K562 (cell line): Measurements from ENCODE around the gene GOLGB1. TPM values are rescaled to one million over a fixed set of nuclear protein-coding genes. Genes with fewer than 3 reads are reported as not detected.

Experiments
- ATAC-seq: fragments of 200-7000 bp; cut with Tn5 transposase; 3 replicates; pipeline ENCODE4 v1.9.1; 2020; ENCODE audit warnings: moderate library complexity
- BruUV-seq: library from RNA; stranded (reverse); fragments of 400-500 nt; replicated peaks from 2 replicates; lab custom pipeline; 2021; lab: Mats Ljungman, UMichigan
- CTCF ChIA-PET: fragments of 300-600 bp; formaldehyde crosslinking; extraction: SDS; loops from one replicate; lab custom pipeline; 2021; ENCODE audit warnings: low intra/inter-chr PET ratio; lab: Yijun Ruan, JAX
- POLR2A ChIA-PET: fragments of 300-600, 350-650 bp; sonication (Branson Sonifier 250); formaldehyde crosslinking; extraction: SDS; loops from one replicate; lab custom pipeline; 2021; ENCODE audit warnings: antibody characterized with exemption, inconsistent platforms; lab: Yijun Ruan, JAX
- DNase-seq, 4 experiments: peaks; one replicate each; pipeline versions ENCODE4 v3.0.0 to v3.0.0-alpha.2; 2011 to 2018; ENCODE audit warnings: low spot score in 3 of 4, mixed read lengths in 3 of 4; ENCODE audit errors: extremely low read depth in 1 of 4
- FAIRE-seq: peaks from 2 replicates; lab custom pipeline; 2011; peaks lifted over from hg19 to GRCh38; lab: Jason Lieb, UNC
- H2AFZ ChIP-seq: 2 replicates; pipeline ENCODE4 v1.6.0; 2011; ENCODE audit warnings: low read depth, low read length, control low read depth, inconsistent platforms
- H3K27ac ChIP-seq: fragments of 200-600 bp; 3 replicates; pipeline ENCODE4 v1.8.0; 2011; ENCODE audit warnings: low read depth, mild to moderate bottlenecking, control low read depth, inconsistent platforms, low read length, moderate library complexity, mixed read lengths; ENCODE audit errors: extremely low read depth
- H3K27me3 ChIP-seq, 2 experiments: fragments of 300-600 bp in 1 of 2; 2 replicates in 1 of 2; 3 replicates in 1 of 2; pipeline versions ENCODE4 v1.6.0 to v1.8.0; 2011; ENCODE audit warnings: inconsistent platforms in 2 of 2, low read length in 2 of 2, mild to moderate bottlenecking in 1 of 2, mixed read lengths in 1 of 2, moderate library complexity in 1 of 2; ENCODE audit not compliant: control insufficient read depth in 2 of 2, insufficient read depth in 2 of 2
- H3K36me3 ChIP-seq: fragments of 300-600 bp; 3 replicates; pipeline ENCODE4 v1.8.0; 2011; ENCODE audit warnings: mild to moderate bottlenecking, low read length, inconsistent platforms; ENCODE audit not compliant: control insufficient read depth, insufficient read depth
- H3K4me1 ChIP-seq, 2 experiments: fragments of 200-600 bp in 1 of 2; replicated peaks in 1 of 2; 2 replicates in 1 of 2; 3 replicates in 1 of 2; pipeline versions ENCODE4 v1.5.1 to v1.8.0; 2011; ENCODE audit warnings: inconsistent platforms in 2 of 2, low read length in 2 of 2, mild to moderate bottlenecking in 1 of 2, mixed read lengths in 1 of 2, moderate library complexity in 1 of 2; ENCODE audit not compliant: control insufficient read depth in 2 of 2, insufficient read depth in 2 of 2
- H3K4me2 ChIP-seq: 2 replicates; pipeline ENCODE4 v1.6.1; 2011; ENCODE audit warnings: low read length, control low read depth, inconsistent platforms, mixed read lengths; ENCODE audit not compliant: insufficient read depth
- H3K4me3 ChIP-seq: fragments of 200-600 bp; sonication (generic), shearing (Covaris generic); 2 replicates; pipeline ENCODE4 v1.5.1; 2016; ENCODE audit warnings: control low read depth, inconsistent platforms
- H3K79me2 ChIP-seq: fragments of 200-600 bp; 3 replicates; pipeline ENCODE4 v1.8.0; 2011; ENCODE audit warnings: low read length, inconsistent platforms; ENCODE audit not compliant: control insufficient read depth, insufficient read depth
- H3K9ac ChIP-seq, 2 experiments: 2 replicates each; pipeline versions ENCODE4 v1.6.0 to v1.6.1; 2011; ENCODE audit warnings: low read depth in 2 of 2, low read length in 2 of 2, control low read depth in 1 of 2, inconsistent platforms in 1 of 2, mild to moderate bottlenecking in 1 of 2, mixed read lengths in 1 of 2; ENCODE audit not compliant: insufficient read depth in 1 of 2
- H3K9me1 ChIP-seq: one replicate; pipeline ENCODE4 v1.6.0; 2011; ENCODE audit warnings: inconsistent platforms, mild to moderate bottlenecking, low read length, moderate library complexity; ENCODE audit not compliant: control insufficient read depth, insufficient read depth
- H3K9me3 ChIP-seq: replicated peaks from 2 replicates; pipeline ENCODE4 v1.5.1; 2011; ENCODE audit warnings: low read depth, low read length, inconsistent platforms; ENCODE audit not compliant: control insufficient read depth, insufficient read depth
- H4K20me1 ChIP-seq: replicated peaks from 2 replicates; pipeline ENCODE4 v1.6.1; 2011; ENCODE audit warnings: low read length, inconsistent platforms, mixed read lengths; ENCODE audit not compliant: control insufficient read depth, insufficient read depth
- DMBX1 ChIP-seq: fragments of 250-450 bp; sonication (Bioruptor Pico); IDR thresholded peaks from 2 replicates; pipeline ENCODE4 v1.8.0; 2022; ENCODE audit warnings: inconsistent platforms, mild to moderate bottlenecking, moderate library complexity, borderline replicate concordance
- ETV6 ChIP-seq, 3 experiments: fragments of 150-350 bp in 1 of 3; sonication (generic) in 1 of 3; formaldehyde crosslinking in 1 of 3; IDR thresholded peaks; 2 replicates each; pipeline versions ENCODE4 v1.6.1 to v1.8.0; 2014 to 2022; ENCODE audit warnings: borderline replicate concordance in 2 of 3, low read depth in 2 of 3, antibody characterized with exemption in 1 of 3, low read length in 1 of 3, mild to moderate bottlenecking in 1 of 3, missing genetic modification reagents in 1 of 3
- MCM2 ChIP-seq: fragments of 450-650 bp; IDR thresholded peaks from 2 replicates; pipeline ENCODE4 v1.6.1; 2017; ENCODE audit warnings: low read depth, mild to moderate bottlenecking
- PHF8 ChIP-seq: fragments of 200-600 bp; sonication (generic); IDR thresholded peaks from 2 replicates; pipeline ENCODE4 v1.6.1; 2012; ENCODE audit warnings: mixed run types, mild to moderate bottlenecking, inconsistent platforms, low read length, moderate library complexity, borderline replicate concordance
- RNF2 ChIP-seq: sonication (generic); IDR thresholded peaks from 2 replicates; pipeline ENCODE4 v1.6.1; 2016
- SPI1 ChIP-seq: IDR thresholded peaks from 2 replicates; pipeline ENCODE4 v1.6.1; 2011; ENCODE audit warnings: low read depth, low read length, control low read depth, borderline replicate concordance
- WGBS: fragments of 100-300 bp; shearing (Covaris generic); methylation state at CpG from one replicate; pipeline ENCODE4 v1.1.6; 2016; ENCODE audit warnings: low coverage, mixed read lengths; ENCODE audit not compliant: insufficient coverage; ENCODE audit errors: missing lambda C conversion rate; 5-methylcytosine and 5-hydroxymethylcytosine counted together
- in situ Hi-C: fragments of 300-500 bp; cut with MboI; formaldehyde crosslinking; loops from 4 replicates; pipeline ENCODE4 v1.15.0; 2018; ENCODE audit warnings: inconsistent platforms, mixed read lengths
- intact Hi-C: fragments of 100-400 bp; cut with micrococcal nuclease; formaldehyde crosslinking; loops from 2 replicates; pipeline ENCODE4 v1.14.2; 2022
- polyA plus RNA-seq, 8 experiments: library from polyadenylated mRNA; depleted of rRNA in 4 of 8; stranded (reverse) in 5 of 8; unstranded in 3 of 8; fragments of >200 nt; fragmentation: Nextera tagmentation in 2 of 8; fragmentation: Illumina TruSeq in 1 of 8; extraction: Ambion mirVana in 2 of 8; extraction: Trizol in 1 of 8; gene quantifications; 2 replicates each; pipeline versions ENCODE4 v1.2.1 to v1.2.3, GENCODE V29; 2011 to 2014; ENCODE audit warnings: inconsistent platforms in 1 of 8, missing spikeins in 1 of 8
- total RNA-seq, 7 experiments: library from RNA; depleted of rRNA in 6 of 7; stranded (reverse); fragments of >200 nt in 6 of 7; fragmentation: Illumina TruSeq in 2 of 7; extraction: Trizol in 2 of 7; gene quantifications; 2 replicates each; pipeline versions ENCODE4 v1.2.1 to v1.2.3, GENCODE V29; 2011 to 2021; ENCODE audit warnings: low replicate concordance in 1 of 7
- TF ChIP-seq, protein P1 (sequence below): fragments of 250-450 bp; sonication (Bioruptor Pico); IDR thresholded peaks from 2 replicates; pipeline ENCODE4 v1.5.0; 2020; ENCODE audit warnings: mild to moderate bottlenecking, borderline replicate concordance

Gene GOLGB1
- total and polyA plus RNA-seq, 9 of the 15 experiments (the other 6 are each of a cell fraction or from before 2014, with no cell fraction given): 4.0 to 16.3 (median 9.7) TPM

- TF ChIP-seq, protein P1, sequence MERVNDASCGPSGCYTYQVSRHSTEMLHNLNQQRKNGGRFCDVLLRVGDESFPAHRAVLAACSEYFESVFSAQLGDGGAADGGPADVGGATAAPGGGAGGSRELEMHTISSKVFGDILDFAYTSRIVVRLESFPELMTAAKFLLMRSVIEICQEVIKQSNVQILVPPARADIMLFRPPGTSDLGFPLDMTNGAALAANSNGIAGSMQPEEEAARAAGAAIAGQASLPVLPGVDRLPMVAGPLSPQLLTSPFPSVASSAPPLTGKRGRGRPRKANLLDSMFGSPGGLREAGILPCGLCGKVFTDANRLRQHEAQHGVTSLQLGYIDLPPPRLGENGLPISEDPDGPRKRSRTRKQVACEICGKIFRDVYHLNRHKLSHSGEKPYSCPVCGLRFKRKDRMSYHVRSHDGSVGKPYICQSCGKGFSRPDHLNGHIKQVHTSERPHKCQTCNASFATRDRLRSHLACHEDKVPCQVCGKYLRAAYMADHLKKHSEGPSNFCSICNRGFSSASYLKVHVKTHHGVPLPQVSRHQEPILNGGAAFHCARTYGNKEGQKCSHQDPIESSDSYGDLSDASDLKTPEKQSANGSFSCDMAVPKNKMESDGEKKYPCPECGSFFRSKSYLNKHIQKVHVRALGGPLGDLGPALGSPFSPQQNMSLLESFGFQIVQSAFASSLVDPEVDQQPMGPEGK (CRISPR knock-in tag): no peak
- TF ChIP-seq PHF8: no peak
- no peak for TF ChIP-seq RNF2
- no peak for TF ChIP-seq MCM2
- TF ChIP-seq DMBX1 (CRISPR knock-in tag): no peak
Measured at GRCh38 chr3:121769246-121769645, 19.7 kb upstream of the GOLGB1 start (continued).

DNA sequence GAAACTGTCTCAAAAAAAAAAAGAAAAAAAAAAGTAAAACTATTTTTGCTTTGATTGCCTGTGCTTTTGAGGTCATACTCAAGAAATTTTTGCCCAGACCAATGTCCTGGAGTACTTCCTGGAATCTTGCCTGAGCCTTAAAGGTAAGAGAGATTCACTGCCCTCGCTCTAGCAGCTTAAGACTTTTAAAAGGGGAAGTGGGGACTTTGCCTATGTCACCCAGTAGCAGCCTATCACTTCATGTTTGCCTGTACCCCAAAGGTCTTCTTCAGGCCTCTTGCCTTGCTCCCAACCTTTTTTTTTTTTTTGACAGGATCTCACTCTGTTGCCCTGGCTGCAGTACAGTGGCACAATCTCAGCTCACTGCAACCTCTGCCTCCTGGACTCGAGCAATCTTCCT lies 18.9 kb upstream of the GOLGB1 start:
- Histone ChIP-seq H3K27ac (no peak overlapping the region), H3K36me3 (peaks cover 28% of the 10 kb centered on the region; the same call in 2 of the 3 replicates), H3K79me2 (no peaks in the 10 kb centered on the region), H3K4me1 (no peaks in the 10 kb centered on the region), H3K9ac (no peak overlapping the region), H3K4me3 (no peak overlapping the region), H4K20me1 (no peaks in the 10 kb centered on the region), H3K9me1 (no peaks in the 10 kb centered on the region), H3K9me3 (no peaks in the 10 kb centered on the region), H3K4me2 (no peak overlapping the region), H3K27me3 (no peaks in the 10 kb centered on the region), H2AFZ (no peak overlapping the region)
- TF ChIP-seq ETV6 (IDR thresholded peaks at IDR 0.05; ENCODE audit: borderline replicate concordance in 1 of 2, low read depth in 2 of 2, low read length in 1 of 2): no peak
- TF ChIP-seq ETV6 (CRISPR knock-in tag; IDR thresholded peaks at IDR 0.05; ENCODE audit: borderline replicate concordance): no peak
- peak; percentile 90 for TF ChIP-seq SPI1
- in situ Hi-C loops (no loop called here), intact Hi-C loops (no loop called here)
- ChIA-PET POLR2A (no interaction called here), CTCF (no interaction called here)
- no TSS peak for BruUV-seq
- ATAC-seq (no peak), FAIRE-seq (no peak), DNase-seq (no peak)
- 93% methylated on average over 2 of the region's 2 CpGs for WGBS
